HG02885 (cell line): ENCODE results near the gene CYP27B1.

Experiments used
- ATAC-seq: cut with Tn5 transposase; IDR thresholded peaks from one replicate; pipeline ENCODE4 v1.9.1; 2021; ENCODE audit warnings: mild to moderate bottlenecking; ENCODE audit not compliant: unreplicated experiment, poor library complexity

The CYP27B1 gene

GRCh38 chr12:57753756-57754337 lies 13.0 kb downstream of the CYP27B1 start:
- ATAC-seq: no peak

- no peak for ATAC-seq
Measured at GRCh38 chr12:57752668-57753000, 14.2 kb downstream of the CYP27B1 start.

- ATAC-seq: peak; percentile 71
Measured at GRCh38 chr12:57751788-57752667, 14.8 kb downstream of the CYP27B1 start, which contains the start of gene CDK4. CDK4 (minus strand) TSS chr12:57752310; CDS start chr12:57751717, 593 bp downstream.

- no peak for ATAC-seq
Measured at GRCh38 chr12:57751432-57751787, 15.5 kb downstream of the CYP27B1 start.

GRCh38 chr12:57750561-57751431 lies 16.1 kb downstream of the CYP27B1 start:
- ATAC-seq: no peak

- ATAC-seq: no peak
Measured at GRCh38 chr12:57749061-57749460, 17.8 kb downstream of the CYP27B1 start.

- no peak for ATAC-seq
Measured at GRCh38 chr12:57746025-57746424, 20.9 kb downstream of the CYP27B1 start.

- no peak for ATAC-seq
Measured at GRCh38 chr12:57745485-57745881, 21.4 kb downstream of the CYP27B1 start.

- ATAC-seq: peak; percentile 85
Measured at GRCh38 chr12:57744777-57745484, 21.9 kb downstream of the CYP27B1 start, which contains the start of gene TSPAN31. TSPAN31 (plus strand) TSS chr12:57745039; CDS start chr12:57745155, 116 bp downstream.

GRCh38 chr12:57744194-57744776 lies 22.6 kb downstream of the CYP27B1 start:
- peak; percentile 37 for ATAC-seq

GRCh38 chr12:57743769-57744168 lies 23.1 kb downstream of the CYP27B1 start:
- no peak for ATAC-seq

GRCh38 chr12:57741844-57742738 lies 24.8 kb downstream of the CYP27B1 start:
- ATAC-seq: peak; percentile 65

- ATAC-seq: no peak
Measured at GRCh38 chr12:57741413-57741789, 25.5 kb downstream of the CYP27B1 start.

GRCh38 chr12:57740656-57741412 lies 26.0 kb downstream of the CYP27B1 start:
- ATAC-seq: peak; percentile 42

- ATAC-seq: no peak
Measured at GRCh38 chr12:57739914-57740538, 26.9 kb downstream of the CYP27B1 start.

- ATAC-seq: no peak
Measured at GRCh38 chr12:57739387-57739786, 27.5 kb downstream of the CYP27B1 start.

GRCh38 chr12:57738661-57739237 lies 28.1 kb downstream of the CYP27B1 start, which contains the start of gene AGAP2:
AGAP2 (minus strand) TSS chr12:57738742; CDS start chr12:57738246, 496 bp downstream.
- ATAC-seq: no peak
